ENCODE results near the gene MOB3A. TPM values are rescaled to one million over a fixed set of nuclear protein-coding genes. Genes with fewer than 3 reads are reported as not detected.
A peak's percentile ranks its signal among the peaks of the same experiment; 100 is the strongest.

Gene MOB3A
- total and polyA plus RNA-seq, 10 of the 15 experiments (the other 5 are each of a cell fraction or from before 2014, with no cell fraction given) = 7.5 to 229 (median 79.4) TPM

GRCh38 chr19:2048959-2049740 is 47.0 kb downstream of the MOB3A start (continued):
- TF ChIP-seq REST (IDR thresholded peaks at IDR 0.05; ENCODE audit: low read depth, low read length) (no peak), JUNB (IDR thresholded peaks at IDR 0.05) (no peak), SIX5 (IDR thresholded peaks at IDR 0.05; ENCODE audit: low read depth, low read length, severe bottlenecking) (no peak), ZNF384 (IDR thresholded peaks at IDR 0.05; ENCODE audit: borderline replicate concordance, low read depth, low read length) (no peak), SKIL (IDR thresholded peaks at IDR 0.05; ENCODE audit: low read depth, poor library complexity, severe bottlenecking) (no peak), CTCF (IDR thresholded peaks at IDR 0.05 in 2 of 3, conservative IDR thresholded peaks at IDR 0.05 in 1 of 3; ENCODE audit: control insufficient read depth in 2 of 3, extremely low read depth in 1 of 3, insufficient read depth in 1 of 3, low read depth in 3 of 3, low read length in 3 of 3) (no peak), ZBED1 (IDR thresholded peaks at IDR 0.05; ENCODE audit: borderline replicate concordance) (no peak), HDAC2 (IDR thresholded peaks at IDR 0.05) (no peak), CBX3 (IDR thresholded peaks at IDR 0.05; ENCODE audit: borderline replicate concordance, low read depth) (no peak), BCL3 (IDR thresholded peaks at IDR 0.05; ENCODE audit: borderline replicate concordance, insufficient read depth, low read depth, low read length, poor library complexity, severe bottlenecking) (no peak), IRF4 (IDR thresholded peaks at IDR 0.05; ENCODE audit: low read depth, low read length) (no peak), ASH2L (IDR thresholded peaks at IDR 0.05; ENCODE audit: borderline replicate concordance, low read depth) (no peak), EZH2 (IDR thresholded peaks at IDR 0.05; ENCODE audit: borderline replicate concordance, control insufficient read depth, low read depth, low read length) (no peak), NR2F1 (conservative IDR thresholded peaks at IDR 0.05) (no peak; the same call in 1 of the 2 replicates), POLR2A (IDR thresholded peaks at IDR 0.05; ENCODE audit: low read depth, low read length) (peak; percentile 46), KDM1A (IDR thresholded peaks at IDR 0.05; ENCODE audit: borderline replicate concordance) (no peak), GATAD2B (conservative IDR thresholded peaks at IDR 0.05; ENCODE audit: low read depth) (peak; percentile 23; the same call in 1 of the 2 replicates), MTA3 (IDR thresholded peaks at IDR 0.05; ENCODE audit: borderline replicate concordance, low read length) (no peak), HSF1 (IDR thresholded peaks at IDR 0.05; ENCODE audit: low read depth, low read length) (peak; percentile 88)

Data from GM12878 (cell line).